ENCODE results near the gene HOXC9.

Gene HOXC9

DNA sequence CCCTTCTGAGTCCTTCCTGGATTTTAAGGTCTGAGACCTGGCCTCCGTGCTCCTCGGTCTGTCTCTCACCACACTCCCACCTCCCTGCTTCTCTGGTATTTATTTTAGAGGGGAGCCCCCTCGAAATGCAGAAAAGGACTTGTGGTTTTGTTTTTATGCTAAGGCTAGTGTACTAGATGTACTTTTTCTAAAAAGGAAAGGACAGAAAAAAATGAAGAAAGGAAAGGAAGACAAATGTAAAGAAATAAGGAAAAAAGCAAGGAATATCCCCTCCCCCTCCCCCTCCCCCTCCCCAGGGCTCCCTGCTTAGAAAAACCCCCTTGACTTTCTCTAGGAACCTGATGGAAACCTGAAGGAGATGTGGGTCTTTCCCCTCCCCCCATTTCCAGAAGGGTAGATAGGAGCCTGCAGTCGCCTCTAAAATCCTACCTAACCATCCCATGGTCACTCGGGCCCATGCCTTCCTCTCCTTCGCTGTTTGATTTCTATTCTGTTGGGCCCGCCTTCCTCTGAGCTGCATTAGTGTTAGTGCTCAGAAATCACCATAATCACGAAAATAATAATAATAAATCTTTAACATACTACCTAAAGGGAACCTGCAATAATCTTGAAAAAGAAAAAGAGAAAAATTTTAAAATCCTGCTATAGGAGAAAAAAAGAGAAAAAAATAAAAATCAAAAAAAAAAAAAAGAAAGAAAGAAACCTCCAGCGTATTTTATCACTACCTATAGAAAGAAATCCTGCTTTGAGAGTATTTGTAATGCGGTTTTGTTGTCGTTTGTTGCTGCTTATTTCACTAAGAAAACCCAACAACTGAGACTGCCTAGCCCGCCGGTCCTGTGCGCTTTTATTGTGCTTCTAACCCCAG is 11.9 kb downstream of the HOXC9 start:
- Histone ChIP-seq H3K79me2 (ENCODE audit: insufficient read depth, low read length) (no peaks in the 10 kb centered on the region), H3K9me2 (replicated peaks; ENCODE audit: insufficient read depth, low read length) (no peaks in the 10 kb centered on the region), H2AFZ (ENCODE audit: low read depth, low read length, severe bottlenecking) (no peak overlapping the region), H3K27me3 (ENCODE audit: low read length) (0 out of 2 replicates have a peak, but pooled peaks cover 6% of the 10 kb centered on the region), H3K9me3 (ENCODE audit: insufficient read depth, low read length) (no peaks in the 10 kb centered on the region), H3F3A (ENCODE audit: insufficient read depth) (peaks cover 4% of the 10 kb centered on the region; the same call in 1 of the 2 replicates), H3K4me3 (ENCODE audit: insufficient read depth, low read length, poor library complexity, severe bottlenecking) (no peak overlapping the region), H4K20me1 (ENCODE audit: low read depth, low read length) (no peaks in the 10 kb centered on the region), H3K9ac (ENCODE audit: low read length) (no peak overlapping the region), H3K36me3 (ENCODE audit: low read length) (no peaks in the 10 kb centered on the region), H3K27ac (ENCODE audit: low read depth, low read length) (no peak overlapping the region), H3K4me2 (ENCODE audit: low read depth, low read length, poor library complexity, severe bottlenecking) (no peak overlapping the region)
- no peak for TF ChIP-seq CTCF (IDR thresholded peaks at IDR 0.05; ENCODE audit: insufficient read depth, low read length, poor library complexity, severe bottlenecking)
- TF ChIP-seq EZH2phosphoT487 (conservative IDR thresholded peaks at IDR 0.05; ENCODE audit: low read length): no peak

GRCh38 chr12:54012631-54013409 is 12.9 kb downstream of the HOXC9 start:
- Histone ChIP-seq H3K9me2 (replicated peaks; ENCODE audit: insufficient read depth, low read length) (no peaks in the 10 kb centered on the region), H4K20me1 (ENCODE audit: low read depth, low read length) (no peaks in the 10 kb centered on the region), H3K27me3 (ENCODE audit: low read length) (0 out of 2 replicates have a peak, but pooled peaks cover 6% of the 10 kb centered on the region), H3K79me2 (ENCODE audit: insufficient read depth, low read length) (no peaks in the 10 kb centered on the region), H3K4me3 (ENCODE audit: insufficient read depth, low read length, poor library complexity, severe bottlenecking) (no peak overlapping the region), H3K9ac (ENCODE audit: low read length) (no peak overlapping the region), H3K9me3 (ENCODE audit: insufficient read depth, low read length) (no peaks in the 10 kb centered on the region), H3K36me3 (ENCODE audit: low read length) (no peaks in the 10 kb centered on the region), H3K27ac (ENCODE audit: low read depth, low read length) (no peak overlapping the region), H2AFZ (ENCODE audit: low read depth, low read length, severe bottlenecking) (no peak overlapping the region), H3K4me2 (ENCODE audit: low read depth, low read length, poor library complexity, severe bottlenecking) (no peak overlapping the region), H3F3A (ENCODE audit: insufficient read depth) (peaks cover 4% of the 10 kb centered on the region; the same call in 1 of the 2 replicates)
- TF ChIP-seq EZH2phosphoT487 (conservative IDR thresholded peaks at IDR 0.05; ENCODE audit: low read length): no peak
- no peak for TF ChIP-seq CTCF (IDR thresholded peaks at IDR 0.05; ENCODE audit: insufficient read depth, low read length, poor library complexity, severe bottlenecking)

DNA sequence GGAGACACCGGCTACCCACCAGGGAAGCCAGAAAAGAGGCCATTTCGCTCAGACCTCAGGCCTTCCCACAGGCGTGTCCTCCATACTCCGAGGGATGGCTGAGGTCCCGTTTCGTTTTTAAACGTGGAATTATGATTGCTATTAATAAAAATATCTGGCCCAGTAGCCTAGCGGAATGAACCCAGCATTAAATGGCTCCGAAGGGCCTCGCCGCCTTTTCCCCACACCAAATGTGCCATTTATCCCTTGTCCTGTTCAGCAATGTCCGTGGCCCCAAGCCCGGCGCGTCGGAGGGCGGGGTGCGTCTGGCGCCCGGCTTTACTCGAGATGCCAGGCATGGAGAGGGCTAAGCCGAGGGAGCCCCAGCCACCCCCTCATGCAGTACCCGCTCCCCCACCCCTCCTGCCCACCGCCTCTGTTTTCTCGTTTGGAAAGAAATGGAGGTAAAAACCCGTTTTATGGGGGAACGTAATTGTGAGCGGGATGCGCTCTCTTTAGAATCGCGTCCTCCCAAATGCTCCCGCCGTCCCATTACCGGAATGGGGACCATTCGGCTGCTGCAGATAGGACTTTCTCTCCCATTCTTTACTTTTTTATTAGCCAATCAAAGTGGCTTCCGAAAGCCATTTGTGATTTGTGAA is 14.5 kb downstream of the HOXC9 start:
- peaks cover 4% of the 10 kb centered on the region; the same call in 1 of the 2 replicates for H3F3A ChIP-seq (ENCODE audit: insufficient read depth)
- H3K9me3 ChIP-seq (ENCODE audit: insufficient read depth, low read length): no peaks in the 10 kb centered on the region
- H3K27ac ChIP-seq (ENCODE audit: low read depth, low read length): no peak overlapping the region
- H2AFZ ChIP-seq (ENCODE audit: low read depth, low read length, severe bottlenecking): no peak overlapping the region
- no peak overlapping the region for H3K9ac ChIP-seq (ENCODE audit: low read length)
- H4K20me1 ChIP-seq (ENCODE audit: low read depth, low read length): no peaks in the 10 kb centered on the region
- H3K27me3 ChIP-seq (ENCODE audit: low read length): 0 out of 2 replicates have a peak, but pooled peaks cover 6% of the 10 kb centered on the region
- no peaks in the 10 kb centered on the region for H3K36me3 ChIP-seq (ENCODE audit: low read length)
- no peaks in the 10 kb centered on the region for H3K79me2 ChIP-seq (ENCODE audit: insufficient read depth, low read length)
- no peaks in the 10 kb centered on the region for H3K9me2 ChIP-seq (replicated peaks; ENCODE audit: insufficient read depth, low read length)
- TF ChIP-seq EZH2phosphoT487 (conservative IDR thresholded peaks at IDR 0.05; ENCODE audit: low read length): no peak
- TF ChIP-seq CTCF (IDR thresholded peaks at IDR 0.05; ENCODE audit: insufficient read depth, low read length, poor library complexity, severe bottlenecking): no peak
- H3K4me2 ChIP-seq (ENCODE audit: low read depth, low read length, poor library complexity, severe bottlenecking): no peak overlapping the region
- no peak overlapping the region for H3K4me3 ChIP-seq (ENCODE audit: insufficient read depth, low read length, poor library complexity, severe bottlenecking)
